PC-9 (cell line): Measurements from ENCODE around the gene METTL26.

Experiments used
- CTCF ChIP-seq: fragments of 200-600 bp; sonication (generic); conservative IDR thresholded peaks from 2 replicates; pipeline ENCODE4 v1.6.1; 2017; ENCODE audit warnings: mixed run types, antibody characterized with exemption, mild to moderate bottlenecking, moderate library complexity
- EZH2 ChIP-seq: fragments of 200-600 bp; sonication (generic); IDR thresholded peaks from 2 replicates; pipeline ENCODE4 v1.8.0; 2017; ENCODE audit warnings: antibody characterized with exemption, low read depth

GRCh38 chr16:674968-675883 is 39.1 kb upstream of the METTL26 start, which contains the start of gene RHBDL1:
- TF ChIP-seq CTCF = no peak
- no peak for TF ChIP-seq EZH2
